ENCODE data around the gene PANK3.

DNA sequence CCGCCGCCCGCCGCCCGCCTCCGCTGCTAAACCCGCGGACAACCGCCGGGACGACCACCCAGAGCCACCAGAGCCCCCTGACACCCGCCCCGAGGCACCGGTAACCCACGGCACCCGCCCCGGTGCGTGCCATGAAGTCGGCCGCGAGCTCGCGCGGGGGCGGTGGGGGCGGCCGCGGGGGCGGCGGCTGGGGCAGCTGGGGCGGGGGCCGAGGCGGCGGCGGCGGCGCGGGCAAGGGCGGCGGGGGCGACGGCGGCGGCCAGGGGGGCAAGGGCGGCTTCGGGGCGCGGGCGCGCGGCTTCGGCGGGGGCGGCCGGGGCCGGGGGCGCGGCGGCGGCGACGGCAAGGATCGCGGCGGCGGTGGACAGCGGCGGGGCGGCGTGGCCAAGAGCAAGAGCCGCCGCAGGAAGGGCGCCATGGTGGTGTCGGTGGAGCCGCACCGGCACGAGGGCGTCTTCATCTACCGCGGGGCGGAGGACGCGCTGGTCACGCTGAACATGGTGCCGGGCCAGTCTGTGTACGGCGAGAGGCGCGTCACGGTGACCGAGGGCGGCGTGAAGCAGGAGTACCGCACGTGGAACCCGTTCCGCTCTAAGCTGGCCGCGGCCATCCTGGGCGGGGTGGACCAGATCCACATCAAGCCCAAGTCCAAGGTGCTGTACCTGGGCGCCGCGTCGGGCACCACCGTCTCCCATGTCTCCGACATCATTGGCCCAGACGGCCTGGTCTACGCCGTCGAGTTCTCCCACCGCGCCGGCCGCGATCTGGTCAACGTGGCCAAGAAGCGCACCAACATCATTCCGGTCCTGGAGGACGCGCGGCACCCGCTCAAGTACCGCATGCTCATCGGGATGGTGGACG is 49.6 kb downstream of the PANK3 start:
- TF ChIP-seq, protein P1, sequence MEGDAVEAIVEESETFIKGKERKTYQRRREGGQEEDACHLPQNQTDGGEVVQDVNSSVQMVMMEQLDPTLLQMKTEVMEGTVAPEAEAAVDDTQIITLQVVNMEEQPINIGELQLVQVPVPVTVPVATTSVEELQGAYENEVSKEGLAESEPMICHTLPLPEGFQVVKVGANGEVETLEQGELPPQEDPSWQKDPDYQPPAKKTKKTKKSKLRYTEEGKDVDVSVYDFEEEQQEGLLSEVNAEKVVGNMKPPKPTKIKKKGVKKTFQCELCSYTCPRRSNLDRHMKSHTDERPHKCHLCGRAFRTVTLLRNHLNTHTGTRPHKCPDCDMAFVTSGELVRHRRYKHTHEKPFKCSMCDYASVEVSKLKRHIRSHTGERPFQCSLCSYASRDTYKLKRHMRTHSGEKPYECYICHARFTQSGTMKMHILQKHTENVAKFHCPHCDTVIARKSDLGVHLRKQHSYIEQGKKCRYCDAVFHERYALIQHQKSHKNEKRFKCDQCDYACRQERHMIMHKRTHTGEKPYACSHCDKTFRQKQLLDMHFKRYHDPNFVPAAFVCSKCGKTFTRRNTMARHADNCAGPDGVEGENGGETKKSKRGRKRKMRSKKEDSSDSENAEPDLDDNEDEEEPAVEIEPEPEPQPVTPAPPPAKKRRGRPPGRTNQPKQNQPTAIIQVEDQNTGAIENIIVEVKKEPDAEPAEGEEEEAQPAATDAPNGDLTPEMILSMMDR (IDR thresholded peaks at IDR 0.05) = no peak
- TF ChIP-seq POLR2A (IDR thresholded peaks at IDR 0.05) = no peak
- TF ChIP-seq POLR2AphosphoS5 (IDR thresholded peaks at IDR 0.05) = no peak
- TF ChIP-seq EP300 (IDR thresholded peaks at IDR 0.05) = no peak
